Heart right ventricle (tissue), 16 donors: ENCODE measurements around the gene CAPRIN2. TPM values are rescaled to one million over a fixed set of nuclear protein-coding genes. Genes with fewer than 3 reads are reported as not detected.

ENCODE experiments used
- ATAC-seq, 8 donors: fragments of 200-7000 bp; cut with Tn5 transposase; one replicate each; pipeline ENCODE4 v1.9.1; 2020; ENCODE audit warnings: mild to moderate bottlenecking in 8 of 8, moderate library complexity in 8 of 8, moderate number of reproducible peaks in 1 of 8
- DNase-seq, 2 donors: peaks; one replicate each; pipeline ENCODE4 v3.0.0-alpha.2; 2020
- H3K27ac ChIP-seq, 10 donors: fragments of 200-600 bp; sonication (generic) in 2 of 10; one replicate each; pipeline versions ENCODE4 v1.5.0 to v1.8.0; 2020 to 2022; ENCODE audit warnings: mild to moderate bottlenecking in 3 of 10
- H3K27me3 ChIP-seq, 7 donors: fragments of 200-600 bp; one replicate each; pipeline ENCODE4 v1.8.0; 2021 to 2022; ENCODE audit warnings: mild to moderate bottlenecking in 2 of 7
- H3K36me3 ChIP-seq, 9 donors: fragments of 200-600 bp; sonication (generic) in 1 of 9; one replicate each; pipeline versions ENCODE4 v1.5.0 to v1.8.0; 2020 to 2022; ENCODE audit warnings: mild to moderate bottlenecking in 2 of 9
- H3K4me1 ChIP-seq, 9 donors: fragments of 200-600 bp; sonication (generic) in 1 of 9; one replicate each; pipeline versions ENCODE4 v1.5.0 to v1.8.0; 2020 to 2022; ENCODE audit warnings: mild to moderate bottlenecking in 4 of 9
- H3K4me3 ChIP-seq, 10 donors: fragments of 200-600 bp; sonication (generic) in 2 of 10; one replicate each; pipeline versions ENCODE4 v1.5.0 to v1.8.0; 2020 to 2022; ENCODE audit warnings: mild to moderate bottlenecking in 7 of 10, moderate library complexity in 2 of 10
- H3K9me3 ChIP-seq, 11 donors: fragments of 200-600 bp in 10 of 11; sonication (generic) in 2 of 11; one replicate each; pipeline versions ENCODE4 v1.5.0 to v1.8.0; 2013 to 2022; ENCODE audit warnings: mild to moderate bottlenecking in 2 of 11, control low read depth in 1 of 11, moderate library complexity in 1 of 11
- WGBS, 2 donors: extraction: QIAGEN DNeasy Blood & Tissue Kit; methylation state at CpG; one replicate each; pipeline ENCODE4 v1.1.7; 2013; ENCODE audit warnings: inconsistent platforms in 1 of 2; 5-methylcytosine and 5-hydroxymethylcytosine counted together
- intact Hi-C, 10 donors: fragments of 100-400 bp; cut with DNase I; formaldehyde crosslinking; loops; one replicate each; pipeline versions ENCODE4 v1.11.1 to v1.14.2; 2022
- polyA plus RNA-seq, 2 donors: library from polyadenylated mRNA; stranded (reverse); fragments of 200-250 nt; gene quantifications; one replicate each; pipeline ENCODE4 v1.2.3, GENCODE V29; 2013
- total RNA-seq, 10 donors: library from RNA; stranded (reverse); fragmentation: NEBNext Ultra II Directional in 3 of 10; extraction: Animal tissue kit (Norgen Biotek cat#: 25700) in 3 of 10; gene quantifications; one replicate each; pipeline versions ENCODE4 v1.2.1 to v1.2.4, GENCODE V29; 2021 to 2023
- TF ChIP-seq, protein P1 (sequence below), 9 donors: fragments of 200-600 bp; sonication (generic) in 2 of 9; IDR thresholded peaks; one replicate each; pipeline versions ENCODE4 v1.5.0 to v1.8.0; 2021 to 2022; ENCODE audit warnings: antibody characterized with exemption in 9 of 9, mild to moderate bottlenecking in 5 of 9, moderate library complexity in 1 of 9
- donor health status: Arrhythmogenic right ventricular cardiomyopathy.
- donor health status: ischemic (EF 13 %, LVEDD 7.1; RV severe dilation, severe dysfunction).
- donor health status: healthy with polysubstance abuse.
- donor health status: DM: no; HTN: yes; CAD: no.
- donor health status: DM: no; HTN: no; CAD: no.
- donor health status: ischemic (EF 25% LVEDD 6.9; RV normal size, moderate dysfunction).
- donor health status: ischemic (EF 25% LVEDD 5.7; RV mildly dilated, moderate dysfunction).
- donor health status: healthy.
- donor health status: DM: yes; HTN: yes; CAD: no.
- donor health status: Ischemic cardiomyopathy.
- donor health status: ischemic (EF 35%, LVEDD 5.7; RV mildly dilated, moderate dysfunction).
- donor health status: nonischemic (EF 11% LVEDD 7.7; RV severe dilation, severe dysfunction).
- donor health status: DM: yes; HTN: yes; CAD: no.
- donor health status: PGD.
- donor health status: ischemic (EF 29% LVEDD 5.4; RV normal size, mild dysfunction).
- donor health status: nonischemic (EF 23%, LVEDD 6.1; RV moderate dilation, normal function).

CAPRIN2 gene
- total and polyA plus RNA-seq, 12 donors = 10.4 to 33.0 (median 27.6) TPM

DNA sequence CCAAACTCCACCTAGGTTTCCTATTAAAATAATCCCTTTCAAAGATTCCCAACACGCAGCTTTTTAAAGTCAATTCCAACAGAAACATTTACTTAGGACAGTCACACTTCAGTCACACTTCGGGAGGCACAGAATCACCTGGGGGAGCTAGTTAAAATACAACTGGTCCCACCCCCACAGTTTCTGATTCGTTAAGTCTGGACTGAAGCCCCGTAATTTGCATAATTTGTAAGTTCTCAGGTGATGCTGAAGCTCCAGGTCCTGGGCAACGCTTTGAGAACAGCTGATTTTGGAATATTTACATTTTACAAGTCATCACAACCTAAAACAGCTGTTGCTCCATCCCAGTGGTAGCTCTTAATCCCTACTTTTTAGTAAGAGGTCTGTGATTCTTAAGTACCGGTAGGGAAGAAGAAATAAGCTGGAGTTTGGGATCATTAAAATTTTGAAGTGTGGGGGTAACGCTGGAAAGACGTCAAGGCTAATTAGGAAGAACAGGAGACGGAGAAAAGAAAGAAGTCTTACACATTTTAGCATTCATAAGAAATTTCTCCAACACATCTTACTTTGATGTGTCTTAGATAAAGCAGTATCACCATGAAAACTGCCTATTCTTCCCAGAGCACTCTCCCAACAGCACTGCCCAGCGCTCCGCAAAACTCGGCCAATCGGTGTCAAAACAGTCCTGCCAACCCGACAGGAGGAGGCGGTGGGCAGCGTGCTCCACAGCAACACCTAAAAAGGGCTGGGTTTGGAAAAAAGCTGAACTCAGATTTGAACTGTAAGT, 60.1 kb downstream of the CAPRIN2 start:
- Histone ChIP-seq H3K9me3 (no peaks in the 10 kb centered on the region), H3K27ac (peak overlapping the region in 9 of 10 donors; percentile 56 to 92 (median 78)), H3K27me3 (no peaks in the 10 kb centered on the region), H3K4me3 (peak overlapping the region; percentile 88 to 100 (median 95)), H3K4me1 (peaks cover 7 to 53% (median 36%) of the 10 kb centered on the region in 9 donors), H3K36me3 (peaks cover 0 to 5% (median 0%) of the 10 kb centered on the region in 9 donors)
- TF ChIP-seq, protein P1, sequence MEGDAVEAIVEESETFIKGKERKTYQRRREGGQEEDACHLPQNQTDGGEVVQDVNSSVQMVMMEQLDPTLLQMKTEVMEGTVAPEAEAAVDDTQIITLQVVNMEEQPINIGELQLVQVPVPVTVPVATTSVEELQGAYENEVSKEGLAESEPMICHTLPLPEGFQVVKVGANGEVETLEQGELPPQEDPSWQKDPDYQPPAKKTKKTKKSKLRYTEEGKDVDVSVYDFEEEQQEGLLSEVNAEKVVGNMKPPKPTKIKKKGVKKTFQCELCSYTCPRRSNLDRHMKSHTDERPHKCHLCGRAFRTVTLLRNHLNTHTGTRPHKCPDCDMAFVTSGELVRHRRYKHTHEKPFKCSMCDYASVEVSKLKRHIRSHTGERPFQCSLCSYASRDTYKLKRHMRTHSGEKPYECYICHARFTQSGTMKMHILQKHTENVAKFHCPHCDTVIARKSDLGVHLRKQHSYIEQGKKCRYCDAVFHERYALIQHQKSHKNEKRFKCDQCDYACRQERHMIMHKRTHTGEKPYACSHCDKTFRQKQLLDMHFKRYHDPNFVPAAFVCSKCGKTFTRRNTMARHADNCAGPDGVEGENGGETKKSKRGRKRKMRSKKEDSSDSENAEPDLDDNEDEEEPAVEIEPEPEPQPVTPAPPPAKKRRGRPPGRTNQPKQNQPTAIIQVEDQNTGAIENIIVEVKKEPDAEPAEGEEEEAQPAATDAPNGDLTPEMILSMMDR (IDR thresholded peaks at IDR 0.05) = no peak
- ATAC-seq = peak; percentile 26 to 61 (median 45)
- DNase-seq = peak in 1 of 2 donors; percentile 27
- intact Hi-C loops = loop anchor here in 7 of 10 donors (2.0 to 10.0 kb wide), 6 partner anchors 58 to 113 kb away; partner anchors contain the start of gene CAPRIN2 (in 6 of the 7)
- WGBS, 2 donors = 14% methylated on average over 16 of the region's 16 CpGs

DNA sequence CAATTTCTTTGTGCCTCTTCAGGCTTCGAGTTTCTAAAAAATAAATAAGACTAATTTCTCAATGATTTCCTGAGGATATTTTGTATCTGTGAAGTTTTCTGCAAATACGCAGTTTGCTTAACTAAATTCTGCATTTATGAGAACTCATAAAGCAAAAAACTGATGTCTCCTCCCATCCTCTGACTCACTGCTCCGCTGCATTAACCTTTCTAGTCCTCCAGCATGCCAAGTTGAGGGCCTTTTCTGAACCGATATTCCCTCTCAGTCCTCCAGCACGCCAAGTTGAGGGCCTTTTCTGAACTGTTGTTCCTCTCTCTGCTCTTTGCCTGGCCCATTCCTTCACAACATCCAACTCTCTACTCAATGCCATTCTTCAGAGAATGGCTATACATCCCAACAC, 62.3 kb downstream of the CAPRIN2 start:
- Histone ChIP-seq H3K27me3 (no peaks in the 10 kb centered on the region), H3K36me3 (peaks cover 0 to 7% (median 0%) of the 10 kb centered on the region in 9 donors), H3K9me3 (no peaks in the 10 kb centered on the region), H3K4me1 (peaks cover 7 to 54% (median 36%) of the 10 kb centered on the region in 9 donors), H3K27ac (no peak overlapping the region), H3K4me3 (no peak overlapping the region)
- intact Hi-C loops = loop anchor here in 4 of 10 donors (5.0 to 10.0 kb wide), 4 partner anchors 60 to 112 kb away; partner anchors contain the start of gene CAPRIN2 (in 2 of the 4)
- DNase-seq = no peak
- whole genome bisulfite sequencing, 2 donors = 73 to 81% methylated on average over 5 of the region's 5 CpGs
- TF ChIP-seq, protein P1 (IDR thresholded peaks at IDR 0.05) = no peak
- no peak for ATAC-seq

DNA sequence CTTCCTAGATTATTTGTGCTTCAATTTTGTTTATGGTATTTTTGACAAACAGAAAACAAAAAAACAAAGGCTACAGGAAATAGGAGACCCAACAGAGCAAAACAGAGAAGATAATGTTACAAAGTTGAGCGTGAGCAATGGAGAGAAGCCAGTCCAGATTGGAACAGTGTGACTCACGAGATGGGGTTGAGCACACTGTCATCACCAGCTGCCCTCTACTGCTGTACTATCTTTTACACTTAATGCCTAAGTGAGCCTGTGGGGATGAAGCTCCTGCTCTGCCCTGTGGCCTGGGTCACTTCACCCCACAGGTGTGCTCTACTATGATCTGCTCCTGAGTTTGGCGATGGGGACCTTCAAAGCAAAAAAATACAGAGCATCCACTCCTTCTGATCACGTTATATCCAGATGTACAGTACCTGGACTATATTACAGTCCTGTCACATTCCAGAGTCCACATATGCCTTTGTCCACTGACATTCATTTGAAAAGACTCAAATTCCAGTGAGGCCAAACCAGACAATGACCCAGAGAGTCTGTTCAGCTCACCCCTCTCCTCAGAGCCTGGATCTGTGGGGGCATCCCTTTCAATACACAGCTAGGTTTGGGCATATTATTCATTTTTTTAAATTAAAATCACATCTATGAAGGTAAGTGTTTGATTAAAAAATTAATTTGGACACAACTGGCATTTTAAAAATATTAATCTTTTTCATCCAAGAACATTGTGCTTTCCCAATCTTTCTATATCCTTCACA, 63.5 kb downstream of the CAPRIN2 start:
- TF ChIP-seq, protein P1 (IDR thresholded peaks at IDR 0.05) = no peak
- 36 to 41% methylated on average over 4 of the region's 4 CpGs for WGBS, 2 donors
- DNase-seq = peak in 1 of 2 donors; percentile 32
- Histone ChIP-seq H3K27ac (peak overlapping the region in 1 of 10 donors; percentile 17), H3K27me3 (no peaks in the 10 kb centered on the region), H3K36me3 (peaks cover 0 to 7% (median 0%) of the 10 kb centered on the region in 9 donors), H3K4me1 (peaks cover 7 to 55% (median 36%) of the 10 kb centered on the region in 9 donors), H3K9me3 (no peaks in the 10 kb centered on the region), H3K4me3 (no peak overlapping the region)
- ATAC-seq = peak in 6 of 8 donors; percentile 28 to 83 (median 72)
- intact Hi-C loops = loop anchor here in 4 of 10 donors (5.0 to 10.0 kb wide), 4 partner anchors 61 to 114 kb away; partner anchors contain the start of gene CAPRIN2 (in 2 of the 4)
